GM12892 (cell line): ENCODE results near the gene ARHGAP9.

ENCODE experiments used
- POLR2A ChIP-seq: IDR thresholded peaks from 2 replicates; pipeline ENCODE4 v1.6.1; 2011; ENCODE audit warnings: low read depth, low read length, control low read depth
- POLR2AphosphoS5 ChIP-seq: IDR thresholded peaks from 2 replicates; pipeline ENCODE4 v1.6.1; 2011; ENCODE audit warnings: low read depth, low read length, control low read depth
- TAF1 ChIP-seq: IDR thresholded peaks from 2 replicates; pipeline ENCODE4 v1.6.1; 2011; ENCODE audit warnings: low read depth, mild to moderate bottlenecking, control low read depth, low read length, borderline replicate concordance

GRCh38 chr12:57460468-57460784, 19.2 kb downstream of the ARHGAP9 start:
- TF ChIP-seq TAF1 (no peak), POLR2A (no peak), POLR2AphosphoS5 (no peak)
